Mesenchymal stem cell (in vitro differentiated cells and primary cell): ENCODE data around the gene CYS1.

ENCODE experiments used
- DNase-seq: peaks from one replicate; pipeline ENCODE4 v3.0.0-alpha.2; 2013
- H2AFZ ChIP-seq: one replicate; pipeline ENCODE4 v1.6.1; 2013; ENCODE audit warnings: low read depth, mild to moderate bottlenecking, control low read depth, inconsistent platforms, low read length, moderate library complexity
- H2AK5ac ChIP-seq: 2 replicates; pipeline ENCODE4 v1.6.1; 2013; ENCODE audit warnings: low read length, moderate library complexity, mild to moderate bottlenecking, inconsistent platforms; ENCODE audit not compliant: severe bottlenecking
- H2BK120ac ChIP-seq: one replicate; pipeline ENCODE4 v1.6.1; 2013; ENCODE audit warnings: low read depth, mild to moderate bottlenecking, inconsistent platforms, low read length, moderate library complexity
- H2BK12ac ChIP-seq, 2 experiments: one replicate each; pipeline ENCODE4 v1.6.1; 2013; ENCODE audit warnings: inconsistent platforms in 2 of 2, low read length in 2 of 2, mild to moderate bottlenecking in 2 of 2, moderate library complexity in 2 of 2, control low read depth in 1 of 2
- H2BK15ac ChIP-seq: one replicate; pipeline ENCODE4 v1.6.1; 2013; ENCODE audit warnings: mild to moderate bottlenecking, low read depth, inconsistent platforms; ENCODE audit not compliant: poor library complexity, severe bottlenecking
- H2BK5ac ChIP-seq: 2 replicates; pipeline ENCODE4 v1.6.1; 2013; ENCODE audit warnings: low read depth, mild to moderate bottlenecking, low read length, control low read depth, inconsistent platforms; ENCODE audit not compliant: poor library complexity, severe bottlenecking
- H3K14ac ChIP-seq, 2 experiments: one replicate each; pipeline ENCODE4 v1.6.1; 2013; ENCODE audit warnings: inconsistent platforms in 2 of 2, low read length in 2 of 2, control low read depth in 1 of 2, mild to moderate bottlenecking in 1 of 2, moderate library complexity in 1 of 2
- H3K18ac ChIP-seq, 2 experiments: one replicate each; pipeline ENCODE4 v1.6.1; 2013; ENCODE audit warnings: inconsistent platforms in 2 of 2, low read length in 2 of 2, control low read depth in 1 of 2, low read depth in 1 of 2, mild to moderate bottlenecking in 1 of 2
- H3K23ac ChIP-seq, 2 experiments: one replicate each; pipeline ENCODE4 v1.6.1; 2013; ENCODE audit warnings: inconsistent platforms in 2 of 2, low read length in 2 of 2, mild to moderate bottlenecking in 2 of 2, moderate library complexity in 2 of 2, control low read depth in 1 of 2
- H3K27ac ChIP-seq: 2 replicates; pipeline ENCODE4 v1.5.1; 2013; ENCODE audit warnings: mild to moderate bottlenecking, moderate library complexity, low read length, control low read depth, inconsistent platforms; ENCODE audit not compliant: poor library complexity, severe bottlenecking
- H3K27me3 ChIP-seq, 2 experiments: 2 replicates each; pipeline versions ENCODE4 v1.6.1 to v1.7.0; 2013; ENCODE audit warnings: low read length in 2 of 2, mild to moderate bottlenecking in 2 of 2, moderate library complexity in 2 of 2, control low read depth in 1 of 2, inconsistent platforms in 1 of 2; ENCODE audit not compliant: control insufficient read depth in 1 of 2, insufficient read depth in 1 of 2
- H3K36me3 ChIP-seq, 2 experiments: 2 replicates each; pipeline versions ENCODE4 v1.6.1 to v1.7.0; 2013; ENCODE audit warnings: low read length in 2 of 2, control low read depth in 1 of 2, inconsistent platforms in 1 of 2, low read depth in 1 of 2, mild to moderate bottlenecking in 1 of 2; ENCODE audit not compliant: insufficient read depth in 2 of 2, control insufficient read depth in 1 of 2
- H3K4ac ChIP-seq, 2 experiments: one replicate each; pipeline ENCODE4 v1.6.1; 2013; ENCODE audit warnings: inconsistent platforms in 2 of 2, low read length in 2 of 2, mild to moderate bottlenecking in 2 of 2, moderate library complexity in 2 of 2, control low read depth in 1 of 2, low read depth in 1 of 2
- H3K4me1 ChIP-seq: 2 replicates; pipeline ENCODE4 v1.6.1; 2013; ENCODE audit warnings: low read depth, low read length, control low read depth; ENCODE audit not compliant: control insufficient read depth, insufficient read depth
- H3K4me2 ChIP-seq: 2 replicates; pipeline ENCODE4 v1.6.1; 2013; ENCODE audit warnings: low read length, mild to moderate bottlenecking, inconsistent platforms; ENCODE audit not compliant: poor library complexity, severe bottlenecking
- H3K4me3 ChIP-seq, 2 experiments: 2 replicates each; pipeline versions ENCODE4 v1.5.1 to v1.7.0; 2013; ENCODE audit warnings: low read length in 2 of 2, mild to moderate bottlenecking in 2 of 2, control low read depth in 1 of 2, low read depth in 1 of 2; ENCODE audit not compliant: insufficient read depth in 1 of 2
- H3K79me1 ChIP-seq: replicated peaks from 2 replicates; pipeline ENCODE4 v1.6.1; 2013; ENCODE audit warnings: mild to moderate bottlenecking, control low read depth, low read length, inconsistent platforms; ENCODE audit not compliant: poor library complexity, severe bottlenecking
- H3K9ac ChIP-seq: 2 replicates; pipeline ENCODE4 v1.7.0; 2013; ENCODE audit warnings: mild to moderate bottlenecking, low read length, moderate library complexity
- H3K9me3 ChIP-seq: 2 replicates; pipeline ENCODE4 v1.7.0; 2013; ENCODE audit warnings: mild to moderate bottlenecking, low read length; ENCODE audit not compliant: control insufficient read depth
- H4K8ac ChIP-seq: one replicate; pipeline ENCODE4 v1.6.1; 2013; ENCODE audit warnings: inconsistent platforms, mild to moderate bottlenecking, low read length, moderate library complexity
- H4K91ac ChIP-seq: one replicate; pipeline ENCODE4 v1.6.1; 2013; ENCODE audit warnings: mild to moderate bottlenecking, low read length, inconsistent platforms
- WGBS: methylation state at CpG from one replicate; pipeline ENCODE4 v1.1.7; 2013; ENCODE audit warnings: mixed read lengths; 5-methylcytosine and 5-hydroxymethylcytosine counted together

CYS1 gene

GRCh38 chr2:10120877-10121574, 40.8 kb upstream of the CYS1 start:
- Histone ChIP-seq H3K27ac (peak overlapping the region; percentile 98), H3K4ac (peak overlapping the region in 1 of 2 experiments; percentile 69), H3K9me3 (no peaks in the 10 kb centered on the region), H3K14ac (no peak overlapping the region), H4K8ac (peak overlapping the region; percentile 45), H2AFZ (no peak overlapping the region), H3K23ac (no peak overlapping the region), H3K4me2 (peak overlapping the region; percentile 96), H2BK15ac (no peak overlapping the region), H3K9ac (peak overlapping the region; percentile 82), H3K18ac (peak overlapping the region; percentile 58 to 79), H3K36me3 (peaks cover 0 to 2% of the 10 kb centered on the region in 2 experiments), H2BK12ac (no peak overlapping the region), H2BK120ac (no peak overlapping the region), H3K27me3 (no peaks in the 10 kb centered on the region), H2AK5ac (peak overlapping the region; percentile 78), H2BK5ac (peak overlapping the region; percentile 8), H4K91ac (no peak overlapping the region), H3K4me1 (peaks cover 21% of the 10 kb centered on the region), H3K79me1 (peaks cover 13% of the 10 kb centered on the region), H3K4me3 (peak overlapping the region; percentile 69 to 92)
- DNase-seq, result peak; percentile 52
- WGBS, result 22% methylated on average over 6 of the region's 13 CpGs

- WGBS, result 1% methylated on average over 60 of the region's 60 CpGs
- peak overlapping the region; percentile 75 for H3K4me2 ChIP-seq
- peak overlapping the region; percentile 69 to 92 for H3K4me3 ChIP-seq
- H3K4me1 ChIP-seq, result peaks cover 21% of the 10 kb centered on the region
- H3K23ac ChIP-seq, result no peak overlapping the region
- peak overlapping the region; percentile 46 to 69 for H3K4ac ChIP-seq
- peak overlapping the region; percentile 98 for H3K27ac ChIP-seq
- H3K27me3 ChIP-seq, result no peaks in the 10 kb centered on the region
- peak overlapping the region; percentile 46 for H2BK15ac ChIP-seq
- peak overlapping the region; percentile 58 to 79 for H3K18ac ChIP-seq
- H4K91ac ChIP-seq, result peak overlapping the region; percentile 19
- peak overlapping the region; percentile 49 for H2BK5ac ChIP-seq
- peak overlapping the region; percentile 78 for H2AK5ac ChIP-seq
- no peak overlapping the region for H2BK120ac ChIP-seq
- H3K79me1 ChIP-seq, result peaks cover 11% of the 10 kb centered on the region
- peak overlapping the region in 1 of 2 experiments; percentile 8 for H2BK12ac ChIP-seq
- H3K9ac ChIP-seq, result peak overlapping the region; percentile 82
- peak overlapping the region; percentile 47 for H2AFZ ChIP-seq
- H3K14ac ChIP-seq, result peak overlapping the region in 1 of 2 experiments; percentile 23
- no peaks in the 10 kb centered on the region for H3K9me3 ChIP-seq
- peak; percentile 91 for DNase-seq
- H3K36me3 ChIP-seq, result no peaks in the 10 kb centered on the region
- H4K8ac ChIP-seq, result peak overlapping the region; percentile 45
Observed at GRCh38 chr2:10120158-10120876, 40.1 kb upstream of the CYS1 start.

- no peak overlapping the region for H2AK5ac ChIP-seq
- H3K23ac ChIP-seq, result no peak overlapping the region
- peaks cover 21% of the 10 kb centered on the region for H3K4me1 ChIP-seq
- H3K4me3 ChIP-seq, result peak overlapping the region; percentile 42 to 92
- H3K4me2 ChIP-seq, result peak overlapping the region; percentile 75
- DNase-seq, result no peak
- no peaks in the 10 kb centered on the region for H3K36me3 ChIP-seq
- H3K9ac ChIP-seq, result peak overlapping the region; percentile 82
- H2BK12ac ChIP-seq, result peak overlapping the region in 1 of 2 experiments; percentile 8
- peaks cover 11% of the 10 kb centered on the region for H3K79me1 ChIP-seq
- peak overlapping the region in 1 of 2 experiments; percentile 48 for H3K18ac ChIP-seq
- no peak overlapping the region for H2BK120ac ChIP-seq
- no peak overlapping the region for H3K4ac ChIP-seq
- 84% methylated on average over 14 of the region's 14 CpGs for WGBS
- H4K91ac ChIP-seq, result peak overlapping the region; percentile 19
- no peaks in the 10 kb centered on the region for H3K27me3 ChIP-seq
- peak overlapping the region; percentile 40 for H4K8ac ChIP-seq
- H2AFZ ChIP-seq, result peak overlapping the region; percentile 47
- no peaks in the 10 kb centered on the region for H3K9me3 ChIP-seq
- peak overlapping the region; percentile 12 for H2BK15ac ChIP-seq
- H2BK5ac ChIP-seq, result peak overlapping the region; percentile 49
- no peak overlapping the region for H3K14ac ChIP-seq
- H3K27ac ChIP-seq, result peak overlapping the region; percentile 65
Observed at GRCh38 chr2:10119601-10120157, 39.5 kb upstream of the CYS1 start.

GRCh38 chr2:10119027-10119325, 38.8 kb upstream of the CYS1 start:
- no peak overlapping the region for H3K4me3 ChIP-seq
- no peaks in the 10 kb centered on the region for H3K27me3 ChIP-seq
- no peak overlapping the region for H3K27ac ChIP-seq
- H3K4ac ChIP-seq, result no peak overlapping the region
- H3K79me1 ChIP-seq, result peaks cover 11% of the 10 kb centered on the region
- no peak overlapping the region for H2AFZ ChIP-seq
- no peak overlapping the region for H2BK12ac ChIP-seq
- H2BK5ac ChIP-seq, result no peak overlapping the region
- H2BK120ac ChIP-seq, result no peak overlapping the region
- H4K8ac ChIP-seq, result no peak overlapping the region
- no peak overlapping the region for H3K4me2 ChIP-seq
- H3K14ac ChIP-seq, result no peak overlapping the region
- H3K9ac ChIP-seq, result no peak overlapping the region
- H3K4me1 ChIP-seq, result peaks cover 18% of the 10 kb centered on the region
- no peak overlapping the region for H3K23ac ChIP-seq
- no peaks in the 10 kb centered on the region for H3K9me3 ChIP-seq
- no peak overlapping the region for H2BK15ac ChIP-seq
- H3K36me3 ChIP-seq, result no peaks in the 10 kb centered on the region
- no peak for DNase-seq
- no peak overlapping the region for H2AK5ac ChIP-seq
- H3K18ac ChIP-seq, result no peak overlapping the region
- 96% methylated on average over 2 of the region's 3 CpGs for WGBS
- no peak overlapping the region for H4K91ac ChIP-seq
